GM12878 (cell line): ENCODE measurements around the gene KLHL30. TPM values are rescaled to one million over a fixed set of nuclear protein-coding genes. Genes with fewer than 3 reads are reported as not detected.

Experiments
- ATF2 ChIP-seq: IDR thresholded peaks from 2 replicates; pipeline ENCODE4 v1.6.1; 2012; ENCODE audit warnings: low read length, inconsistent platforms
- CEBPB ChIP-seq, 2 experiments: fragments of 150-350 bp in 1 of 2; IDR thresholded peaks; 2 replicates each; pipeline ENCODE4 v1.6.1; 2012 to 2014; ENCODE audit warnings: low read depth in 2 of 2, low read length in 2 of 2, borderline replicate concordance in 1 of 2, inconsistent platforms in 1 of 2
- CREM ChIP-seq: IDR thresholded peaks from 2 replicates; pipeline ENCODE4 v1.6.1; 2014; ENCODE audit warnings: antibody characterized with exemption, low read depth
- FOXM1 ChIP-seq: IDR thresholded peaks from 2 replicates; pipeline ENCODE4 v1.6.1; 2012; ENCODE audit warnings: low read depth, mild to moderate bottlenecking, inconsistent platforms, low read length, moderate library complexity
- IRF4 ChIP-seq: IDR thresholded peaks from 2 replicates; pipeline ENCODE4 v1.6.1; 2011; ENCODE audit warnings: low read depth, low read length
- LARP7 ChIP-seq: fragments of 450-650 bp; IDR thresholded peaks from 2 replicates; pipeline ENCODE4 v1.6.1; 2017; ENCODE audit warnings: mild to moderate bottlenecking
- SUZ12 ChIP-seq: fragments of 200-600 bp; sonication (generic); IDR thresholded peaks from one replicate; pipeline ENCODE4 v1.6.1; 2018; ENCODE audit warnings: antibody characterized with exemption, mild to moderate bottlenecking; ENCODE audit not compliant: unreplicated experiment
- ZNF217 ChIP-seq: fragments of 450-650 bp; IDR thresholded peaks from 2 replicates; pipeline ENCODE4 v1.6.1; 2017; ENCODE audit warnings: antibody characterized with exemption, mild to moderate bottlenecking
- ZNF592 ChIP-seq: fragments of 450-650 bp; IDR thresholded peaks from 2 replicates; pipeline ENCODE4 v1.6.1; 2017; ENCODE audit warnings: mild to moderate bottlenecking, moderate library complexity
- polyA plus RNA-seq, 11 experiments: library from polyadenylated mRNA; depleted of rRNA in 4 of 11; unstranded in 6 of 11; stranded (reverse) in 5 of 11; fragments of >200 nt; fragmentation: Nextera tagmentation in 4 of 11; fragmentation: Illumina TruSeq in 1 of 11; extraction: Ambion mirVana in 4 of 11; extraction: Trizol in 1 of 11; gene quantifications; 1 replicate in 1 of 11; 2 replicates in 10 of 11; pipeline versions ENCODE4 v1.2.1 to v1.2.3, GENCODE V29; 2011 to 2016; ENCODE audit warnings: inconsistent platforms in 2 of 11, missing spikeins in 2 of 11, low read depth in 1 of 11
- total RNA-seq, 4 experiments: library from RNA; depleted of rRNA in 3 of 4; stranded (reverse); fragments of >200 nt in 3 of 4; fragmentation: Illumina TruSeq in 1 of 4; extraction: Trizol in 1 of 4; gene quantifications; 2 replicates each; pipeline versions ENCODE4 v1.2.1 to v1.2.3, GENCODE V29; 2013 to 2021
- TF ChIP-seq, protein P1 (sequence below): IDR thresholded peaks from 2 replicates; pipeline ENCODE4 v1.6.1; 2012; ENCODE audit warnings: mild to moderate bottlenecking, low read depth, low read length
- TF ChIP-seq, protein P2 (sequence below): IDR thresholded peaks from 2 replicates; pipeline ENCODE4 v1.6.1; 2011; ENCODE audit warnings: mild to moderate bottlenecking, low read depth, low read length, moderate library complexity; ENCODE audit not compliant: insufficient replicate concordance
- TF ChIP-seq, protein P3 (sequence below): IDR thresholded peaks from 2 replicates; pipeline ENCODE4 v1.6.1; 2011; ENCODE audit warnings: low read depth, low read length, improper control_type of control experiment, borderline replicate concordance

Gene KLHL30
- total and polyA plus RNA-seq, 10 of the 15 experiments (the other 5 are each of a cell fraction or from before 2014, with no cell fraction given) = 0.03 TPM; not detected in 9

GRCh38 chr2:238138331-238139195 lies at the start of gene KLHL30 (continued):
- TF ChIP-seq ZNF592 (no peak), ATF2 (no peak), IRF4 (no peak), FOXM1 (no peak), LARP7 (no peak), SUZ12 (no peak), CREM (no peak), ZNF217 (no peak), CEBPB (IDR thresholded peaks at IDR 0.05; ENCODE audit: borderline replicate concordance in 1 of 2, low read depth in 2 of 2, low read length in 2 of 2) (no peak)
- TF ChIP-seq, protein P1, sequence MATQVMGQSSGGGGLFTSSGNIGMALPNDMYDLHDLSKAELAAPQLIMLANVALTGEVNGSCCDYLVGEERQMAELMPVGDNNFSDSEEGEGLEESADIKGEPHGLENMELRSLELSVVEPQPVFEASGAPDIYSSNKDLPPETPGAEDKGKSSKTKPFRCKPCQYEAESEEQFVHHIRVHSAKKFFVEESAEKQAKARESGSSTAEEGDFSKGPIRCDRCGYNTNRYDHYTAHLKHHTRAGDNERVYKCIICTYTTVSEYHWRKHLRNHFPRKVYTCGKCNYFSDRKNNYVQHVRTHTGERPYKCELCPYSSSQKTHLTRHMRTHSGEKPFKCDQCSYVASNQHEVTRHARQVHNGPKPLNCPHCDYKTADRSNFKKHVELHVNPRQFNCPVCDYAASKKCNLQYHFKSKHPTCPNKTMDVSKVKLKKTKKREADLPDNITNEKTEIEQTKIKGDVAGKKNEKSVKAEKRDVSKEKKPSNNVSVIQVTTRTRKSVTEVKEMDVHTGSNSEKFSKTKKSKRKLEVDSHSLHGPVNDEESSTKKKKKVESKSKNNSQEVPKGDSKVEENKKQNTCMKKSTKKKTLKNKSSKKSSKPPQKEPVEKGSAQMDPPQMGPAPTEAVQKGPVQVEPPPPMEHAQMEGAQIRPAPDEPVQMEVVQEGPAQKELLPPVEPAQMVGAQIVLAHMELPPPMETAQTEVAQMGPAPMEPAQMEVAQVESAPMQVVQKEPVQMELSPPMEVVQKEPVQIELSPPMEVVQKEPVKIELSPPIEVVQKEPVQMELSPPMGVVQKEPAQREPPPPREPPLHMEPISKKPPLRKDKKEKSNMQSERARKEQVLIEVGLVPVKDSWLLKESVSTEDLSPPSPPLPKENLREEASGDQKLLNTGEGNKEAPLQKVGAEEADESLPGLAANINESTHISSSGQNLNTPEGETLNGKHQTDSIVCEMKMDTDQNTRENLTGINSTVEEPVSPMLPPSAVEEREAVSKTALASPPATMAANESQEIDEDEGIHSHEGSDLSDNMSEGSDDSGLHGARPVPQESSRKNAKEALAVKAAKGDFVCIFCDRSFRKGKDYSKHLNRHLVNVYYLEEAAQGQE = no peak
- TF ChIP-seq, protein P2, sequence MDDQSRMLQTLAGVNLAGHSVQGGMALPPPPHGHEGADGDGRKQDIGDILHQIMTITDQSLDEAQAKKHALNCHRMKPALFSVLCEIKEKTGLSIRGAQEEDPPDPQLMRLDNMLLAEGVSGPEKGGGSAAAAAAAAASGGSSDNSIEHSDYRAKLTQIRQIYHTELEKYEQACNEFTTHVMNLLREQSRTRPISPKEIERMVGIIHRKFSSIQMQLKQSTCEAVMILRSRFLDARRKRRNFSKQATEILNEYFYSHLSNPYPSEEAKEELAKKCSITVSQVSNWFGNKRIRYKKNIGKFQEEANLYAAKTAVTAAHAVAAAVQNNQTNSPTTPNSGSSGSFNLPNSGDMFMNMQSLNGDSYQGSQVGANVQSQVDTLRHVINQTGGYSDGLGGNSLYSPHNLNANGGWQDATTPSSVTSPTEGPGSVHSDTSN = no peak
- TF ChIP-seq, protein P3, sequence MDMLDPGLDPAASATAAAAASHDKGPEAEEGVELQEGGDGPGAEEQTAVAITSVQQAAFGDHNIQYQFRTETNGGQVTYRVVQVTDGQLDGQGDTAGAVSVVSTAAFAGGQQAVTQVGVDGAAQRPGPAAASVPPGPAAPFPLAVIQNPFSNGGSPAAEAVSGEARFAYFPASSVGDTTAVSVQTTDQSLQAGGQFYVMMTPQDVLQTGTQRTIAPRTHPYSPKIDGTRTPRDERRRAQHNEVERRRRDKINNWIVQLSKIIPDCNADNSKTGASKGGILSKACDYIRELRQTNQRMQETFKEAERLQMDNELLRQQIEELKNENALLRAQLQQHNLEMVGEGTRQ = no peak
